Type B pancreatic cell (in vitro differentiated cells): Measurements from ENCODE around the gene INTS3. TPM values are rescaled to one million over a fixed set of nuclear protein-coding genes. Genes with fewer than 3 reads are reported as not detected.

Source experiments
- DNase-seq: peaks from one replicate; pipeline ENCODE4 v3.0.0; 2021; ENCODE audit warnings: mixed read lengths; ENCODE audit not compliant: unreplicated experiment; ENCODE audit errors: extremely low spot score
- H3K27ac Mint-ChIP-seq: 2 replicates; pipeline ENCODE4 v1.8.0; 2021; ENCODE audit warnings: mild to moderate bottlenecking, mixed read lengths
- H3K27me3 Mint-ChIP-seq: 2 replicates; pipeline ENCODE4 v1.8.0; 2021; ENCODE audit warnings: mixed read lengths
- H3K36me3 Mint-ChIP-seq: 2 replicates; pipeline ENCODE4 v1.8.0; 2021; ENCODE audit warnings: mixed read lengths
- H3K4me1 Mint-ChIP-seq: one replicate; pipeline ENCODE4 v1.8.0; 2021; ENCODE audit warnings: mixed read lengths; ENCODE audit not compliant: unreplicated experiment
- H3K4me3 Mint-ChIP-seq: 2 replicates; pipeline ENCODE4 v1.8.0; 2021; ENCODE audit warnings: mild to moderate bottlenecking, mixed read lengths
- H3K9me3 Mint-ChIP-seq: 2 replicates; pipeline ENCODE4 v1.8.0; 2021; ENCODE audit warnings: mixed read lengths
- CTCF ChIP-seq: fragments of 200-600 bp; sonication (generic); conservative IDR thresholded peaks from 2 replicates; pipeline ENCODE4 v1.5.0; 2021; ENCODE audit warnings: antibody characterized with exemption, mild to moderate bottlenecking
- total RNA-seq: library from RNA; stranded (reverse); gene quantifications from 2 replicates; pipeline ENCODE4 v1.2.1, GENCODE V29; 2021; ENCODE audit warnings: low replicate concordance

Gene INTS3
- total RNA-seq, 1 donor from 2014 or later = 90.8 TPM

GRCh38 chr1:153801786-153802697 lies 74.2 kb downstream of the INTS3 start:
- H3K27me3 Mint-ChIP-seq = no peaks in the 10 kb centered on the region
- H3K36me3 Mint-ChIP-seq = peaks cover 2% of the 10 kb centered on the region
- no peak for DNase-seq
- H3K4me3 Mint-ChIP-seq = no peak overlapping the region
- H3K9me3 Mint-ChIP-seq = no peaks in the 10 kb centered on the region
- peaks cover 2% of the 10 kb centered on the region for H3K4me1 Mint-ChIP-seq
- no peak for TF ChIP-seq CTCF
- no peak overlapping the region for H3K27ac Mint-ChIP-seq

GRCh38 chr1:153803470-153804056 lies 75.7 kb downstream of the INTS3 start:
- no peak for DNase-seq
- Mint-ChIP-seq H3K27me3 (no peaks in the 10 kb centered on the region), H3K4me3 (no peak overlapping the region), H3K9me3 (no peaks in the 10 kb centered on the region), H3K4me1 (no peaks in the 10 kb centered on the region), H3K27ac (no peak overlapping the region), H3K36me3 (peaks cover 4% of the 10 kb centered on the region)
- no peak for TF ChIP-seq CTCF

- no peaks in the 10 kb centered on the region for H3K27me3 Mint-ChIP-seq
- H3K36me3 Mint-ChIP-seq = peaks cover 8% of the 10 kb centered on the region
- H3K4me3 Mint-ChIP-seq = no peak overlapping the region
- no peak for DNase-seq
- TF ChIP-seq CTCF = no peak
- no peaks in the 10 kb centered on the region for H3K4me1 Mint-ChIP-seq
- H3K9me3 Mint-ChIP-seq = no peaks in the 10 kb centered on the region
- H3K27ac Mint-ChIP-seq = no peak overlapping the region
These were observed 76.3 kb downstream of the INTS3 start for GRCh38 chr1:153804112-153804511.

- no peaks in the 10 kb centered on the region for H3K9me3 Mint-ChIP-seq
- peaks cover 8% of the 10 kb centered on the region for H3K36me3 Mint-ChIP-seq
- no peaks in the 10 kb centered on the region for H3K4me1 Mint-ChIP-seq
- peak overlapping the region; percentile 1 for H3K27ac Mint-ChIP-seq
- TF ChIP-seq CTCF = no peak
- no peaks in the 10 kb centered on the region for H3K27me3 Mint-ChIP-seq
- DNase-seq = no peak
- no peak overlapping the region for H3K4me3 Mint-ChIP-seq
These were observed 77.3 kb downstream of the INTS3 start for GRCh38 chr1:153805042-153805745.

- no peaks in the 10 kb centered on the region for H3K27me3 Mint-ChIP-seq
- H3K9me3 Mint-ChIP-seq = no peaks in the 10 kb centered on the region
- DNase-seq = no peak
- H3K4me3 Mint-ChIP-seq = no peak overlapping the region
- peak overlapping the region; percentile 1 for H3K27ac Mint-ChIP-seq
- no peaks in the 10 kb centered on the region for H3K4me1 Mint-ChIP-seq
- no peak for TF ChIP-seq CTCF
- peaks cover 8% of the 10 kb centered on the region for H3K36me3 Mint-ChIP-seq
These were observed 78.3 kb downstream of the INTS3 start for GRCh38 chr1:153805886-153806719.
